ENCODE results near the gene SH2D6.
"Not testable (repeated sequence)": the region's sequence is repeated elsewhere in the genome, so short reads cannot be mapped to it uniquely, and the experiment has no call there.

Gene SH2D6

DNA sequence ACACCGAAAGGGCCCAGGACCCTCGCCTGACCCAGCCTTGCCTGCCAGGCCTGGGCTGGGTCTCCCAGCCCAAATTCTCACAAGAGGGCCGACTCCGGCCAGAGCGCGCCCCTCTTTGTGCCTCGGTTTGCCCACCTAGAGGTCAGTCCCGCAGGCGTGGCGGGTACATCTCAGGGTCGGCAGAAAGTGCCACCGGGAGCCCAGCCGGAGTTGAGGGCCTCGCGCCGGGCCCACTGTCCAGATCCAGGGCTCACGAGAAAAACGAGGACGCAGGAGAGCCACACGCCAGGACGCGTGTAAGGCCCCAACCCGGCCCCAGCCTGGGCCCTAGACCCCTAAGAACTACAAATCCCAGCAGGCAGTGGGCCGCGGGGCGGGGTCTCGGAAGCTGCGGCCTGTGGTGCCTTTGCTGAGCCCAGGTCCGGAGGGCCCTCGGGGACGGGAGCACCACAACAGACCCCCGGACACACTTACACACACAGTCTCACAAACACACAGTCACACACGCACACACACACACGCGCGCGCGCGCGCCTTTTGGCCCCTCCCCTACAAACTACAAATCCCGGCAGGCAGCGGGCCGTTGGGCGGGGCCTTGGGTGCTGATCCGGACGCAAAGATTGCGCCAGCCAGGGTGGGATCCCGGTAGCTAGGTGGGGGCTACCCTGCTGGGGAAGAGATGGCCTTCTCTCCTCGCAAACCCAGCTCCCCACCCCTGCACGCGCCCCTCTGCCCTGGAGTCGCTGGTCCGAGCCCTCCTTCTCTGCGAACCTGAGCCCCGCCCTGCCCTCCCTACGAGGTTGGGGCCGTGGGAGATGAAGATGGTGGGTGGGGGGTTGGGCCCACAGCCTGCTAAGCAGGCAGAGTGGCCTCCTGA lies at the start of gene SH2D6:
TSS of gene SH2D6 (plus strand) at position 583 of the 877 bp plus-strand sequence. CDS start 10,752 bp downstream, outside the sequence.
- H3K27me3 ChIP-seq (ENCODE audit: control insufficient read depth, insufficient read depth, low read length), result no peaks in the 10 kb centered on the region
- H3K4me3 ChIP-seq (ENCODE audit: low read length), result peak within 1 kb of the TSS; percentile 80
- H3K4me1 ChIP-seq (ENCODE audit: control insufficient read depth, insufficient read depth, low read length), result peaks cover 16% of the 10 kb centered on the region
- no peaks in the 10 kb centered on the region for H3K36me3 ChIP-seq (ENCODE audit: control insufficient read depth, insufficient read depth, low read length)
- peak within 1 kb of the TSS; percentile 86 for H3K9ac ChIP-seq (ENCODE audit: low read length)
- peak within 1 kb of the TSS; percentile 90 for H3K27ac ChIP-seq (ENCODE audit: low read depth, low read length)

DNA sequence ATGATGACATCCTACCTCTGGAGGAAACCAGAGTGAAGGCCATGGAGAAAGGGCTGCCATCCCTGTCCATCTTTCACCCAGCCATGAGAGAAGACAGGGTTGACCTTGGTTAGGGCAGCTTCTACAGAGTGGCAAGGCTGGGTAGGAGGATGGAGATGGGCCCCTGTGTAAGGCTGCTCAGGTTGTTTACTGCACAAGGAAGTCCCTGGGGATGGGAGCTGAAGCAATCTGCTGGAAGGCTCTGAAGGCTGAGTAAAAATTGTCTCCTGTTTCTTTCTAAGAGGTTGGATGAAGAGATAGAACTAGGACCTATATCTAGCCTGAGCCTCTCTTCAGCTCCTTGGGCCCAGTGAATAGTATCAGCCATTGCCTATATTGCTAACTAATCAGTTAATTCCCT lies 49.6 kb upstream of the SH2D6 start:
- Histone ChIP-seq H3K4me3 (ENCODE audit: low read length) (no peak overlapping the region), H3K4me1 (ENCODE audit: control insufficient read depth, insufficient read depth, low read length) (no peaks in the 10 kb centered on the region), H3K27me3 (ENCODE audit: control insufficient read depth, insufficient read depth, low read length) (no peaks in the 10 kb centered on the region), H3K9ac (ENCODE audit: low read length) (no peak overlapping the region), H3K36me3 (ENCODE audit: control insufficient read depth, insufficient read depth, low read length) (no peaks in the 10 kb centered on the region), H3K27ac (ENCODE audit: low read depth, low read length) (no peak overlapping the region)

DNA sequence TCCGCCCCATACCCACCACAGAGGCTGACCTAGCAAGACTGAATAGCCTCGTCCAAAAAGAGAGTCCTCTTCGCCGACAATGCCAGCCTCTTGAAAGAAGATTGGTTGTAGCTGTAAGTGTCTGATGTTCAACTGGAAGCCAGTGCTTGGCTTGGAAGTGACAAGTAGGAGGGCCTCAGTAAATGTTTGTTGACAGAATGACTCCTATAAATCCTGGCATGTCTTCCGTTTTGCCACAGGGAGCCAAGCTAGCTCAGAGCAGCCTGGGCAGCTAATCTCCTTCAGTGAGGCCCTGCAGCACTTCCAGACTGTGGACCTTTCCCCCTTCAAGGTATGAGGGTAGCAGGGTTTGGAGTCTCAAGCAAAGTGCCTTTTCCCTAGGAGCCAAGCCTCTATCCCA lies 49.0 kb upstream of the SH2D6 start:
- H3K36me3 ChIP-seq (ENCODE audit: control insufficient read depth, insufficient read depth, low read length), result no peaks in the 10 kb centered on the region

DNA sequence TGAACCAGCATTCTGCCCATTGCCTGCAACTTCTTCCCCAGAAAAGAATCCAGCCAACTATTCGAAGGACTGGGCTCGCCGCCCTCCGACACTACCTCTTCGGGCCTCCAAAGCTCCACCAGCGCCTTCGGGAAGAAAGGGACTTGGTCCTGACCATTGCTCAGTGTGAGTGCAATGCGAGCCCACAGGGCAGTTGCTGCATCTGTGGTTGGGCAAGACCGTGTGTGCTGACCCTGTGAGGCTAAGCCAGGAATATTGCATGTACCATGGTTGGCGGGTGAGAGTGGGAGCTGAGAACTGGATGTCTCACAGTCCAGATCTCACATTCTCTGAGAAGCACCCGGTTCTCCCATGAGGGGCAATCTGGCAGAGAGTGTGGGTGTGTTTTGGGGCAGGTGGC lies 47.5 kb upstream of the SH2D6 start:
- H3K27me3 ChIP-seq (ENCODE audit: control insufficient read depth, insufficient read depth, low read length), result no peaks in the 10 kb centered on the region
- no peaks in the 10 kb centered on the region for H3K36me3 ChIP-seq (ENCODE audit: control insufficient read depth, insufficient read depth, low read length)
- H3K27ac ChIP-seq (ENCODE audit: low read depth, low read length), result no peak overlapping the region
- no peaks in the 10 kb centered on the region for H3K4me1 ChIP-seq (ENCODE audit: control insufficient read depth, insufficient read depth, low read length)
- H3K4me3 ChIP-seq (ENCODE audit: low read length), result no peak overlapping the region
- H3K9ac ChIP-seq (ENCODE audit: low read length), result no peak overlapping the region

More for the DNA sequence above, 49.0 kb upstream of the SH2D6 start:
- no peak overlapping the region for H3K4me3 ChIP-seq (ENCODE audit: low read length)
- H3K4me1 ChIP-seq (ENCODE audit: control insufficient read depth, insufficient read depth, low read length), result no peaks in the 10 kb centered on the region
- no peak overlapping the region for H3K27ac ChIP-seq (ENCODE audit: low read depth, low read length)
- H3K27me3 ChIP-seq (ENCODE audit: control insufficient read depth, insufficient read depth, low read length), result no peaks in the 10 kb centered on the region
- H3K9ac ChIP-seq (ENCODE audit: low read length), result no peak overlapping the region

DNA sequence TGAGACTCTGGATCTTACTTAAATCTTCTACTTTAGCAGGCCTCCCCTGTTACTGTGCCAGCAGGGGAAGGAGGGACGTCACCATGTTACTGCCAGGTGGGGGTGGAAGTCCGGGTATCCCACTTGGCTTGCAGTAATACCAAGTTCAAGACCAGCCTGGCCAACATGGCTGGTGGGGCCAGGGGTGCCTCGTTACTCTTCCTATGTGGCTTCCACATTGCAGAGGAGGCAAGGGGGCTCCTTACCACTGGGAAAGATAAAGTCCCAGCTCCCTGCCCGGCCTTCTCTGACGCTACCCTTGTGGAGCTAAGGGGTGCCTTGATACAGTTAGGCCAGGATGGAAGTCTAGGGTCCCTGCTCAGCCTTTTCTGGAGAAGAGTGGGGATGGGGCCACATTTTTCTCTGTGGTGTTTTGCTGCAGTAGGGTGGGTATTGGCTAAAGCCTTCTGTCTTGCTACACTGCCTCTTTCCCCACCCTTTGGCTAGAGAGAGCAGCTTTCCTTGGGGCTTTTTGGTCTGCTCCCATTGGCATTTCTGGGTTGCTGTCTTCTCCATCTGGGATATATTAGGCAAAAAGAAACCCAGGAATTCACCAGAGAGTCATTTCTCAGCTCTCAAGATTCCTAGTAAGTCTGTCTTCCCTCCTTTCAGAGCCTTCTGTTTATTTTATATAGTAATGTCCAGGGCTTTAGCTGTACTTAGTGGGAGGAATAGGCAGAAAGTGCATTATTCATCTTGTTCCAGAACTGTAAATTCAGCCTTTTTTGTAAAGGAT lies 42.0 kb upstream of the SH2D6 start:
- no peaks in the 10 kb centered on the region for H3K4me1 ChIP-seq (ENCODE audit: control insufficient read depth, insufficient read depth, low read length)
- H3K9ac ChIP-seq (ENCODE audit: low read length), result no peak overlapping the region
- no peak overlapping the region for H3K27ac ChIP-seq (ENCODE audit: low read depth, low read length)
- H3K27me3 ChIP-seq (ENCODE audit: control insufficient read depth, insufficient read depth, low read length), result no peaks in the 10 kb centered on the region
- H3K36me3 ChIP-seq (ENCODE audit: control insufficient read depth, insufficient read depth, low read length), result peaks cover 2% of the 10 kb centered on the region
- H3K4me3 ChIP-seq (ENCODE audit: low read length), result no peak overlapping the region

DNA sequence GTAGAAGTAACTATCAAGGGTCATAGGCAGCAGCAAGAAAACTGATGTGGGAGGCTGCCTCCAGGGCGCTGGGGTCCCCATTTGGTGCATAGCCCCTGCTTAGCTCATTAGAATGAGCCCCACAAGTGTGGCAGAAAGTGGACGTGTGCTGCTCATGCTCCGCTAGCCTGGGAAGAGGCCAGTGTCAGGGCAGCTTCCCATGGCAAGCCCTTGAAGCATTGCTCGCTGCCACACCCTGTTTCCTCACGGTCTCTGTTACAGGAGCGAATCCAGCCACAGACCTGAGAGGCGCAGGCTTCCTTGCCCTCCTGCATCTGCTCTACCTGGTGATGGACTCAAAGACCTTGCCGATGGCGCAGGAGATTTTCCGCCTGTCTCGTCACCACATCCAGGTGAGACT lies 41.4 kb upstream of the SH2D6 start:
- Histone ChIP-seq H3K27ac (ENCODE audit: low read depth, low read length) (no peak overlapping the region), H3K27me3 (ENCODE audit: control insufficient read depth, insufficient read depth, low read length) (no peaks in the 10 kb centered on the region), H3K36me3 (ENCODE audit: control insufficient read depth, insufficient read depth, low read length) (peaks cover 2% of the 10 kb centered on the region), H3K4me3 (ENCODE audit: low read length) (no peak overlapping the region), H3K4me1 (ENCODE audit: control insufficient read depth, insufficient read depth, low read length) (no peaks in the 10 kb centered on the region), H3K9ac (ENCODE audit: low read length) (no peak overlapping the region)

DNA sequence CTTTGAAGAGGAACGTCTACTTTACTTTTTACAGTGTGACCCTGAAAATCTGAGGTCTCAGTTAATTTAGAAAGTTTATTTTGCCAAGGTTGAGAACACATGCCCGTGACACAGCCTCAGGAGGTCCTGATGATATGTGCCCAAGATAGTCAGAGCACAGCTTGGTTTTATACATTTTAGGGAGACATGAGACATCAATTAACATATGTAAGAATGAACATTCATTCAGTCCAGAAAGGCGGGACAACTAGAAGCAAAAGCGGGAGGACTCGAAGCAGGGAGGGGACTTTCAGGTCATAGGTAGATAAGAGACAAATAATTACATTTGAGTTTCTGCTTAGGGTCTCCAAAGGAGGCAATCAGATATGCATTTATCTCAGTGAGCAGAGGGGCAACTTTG lies 40.3 kb upstream of the SH2D6 start:
- H3K27ac ChIP-seq (ENCODE audit: low read depth, low read length), result no peak overlapping the region
- no peak overlapping the region for H3K4me3 ChIP-seq (ENCODE audit: low read length)
- H3K27me3 ChIP-seq (ENCODE audit: control insufficient read depth, insufficient read depth, low read length), result no peaks in the 10 kb centered on the region
- peaks cover 2% of the 10 kb centered on the region for H3K36me3 ChIP-seq (ENCODE audit: control insufficient read depth, insufficient read depth, low read length)
- no peak overlapping the region for H3K9ac ChIP-seq (ENCODE audit: low read length)
- H3K4me1 ChIP-seq (ENCODE audit: control insufficient read depth, insufficient read depth, low read length), result no peaks in the 10 kb centered on the region

DNA sequence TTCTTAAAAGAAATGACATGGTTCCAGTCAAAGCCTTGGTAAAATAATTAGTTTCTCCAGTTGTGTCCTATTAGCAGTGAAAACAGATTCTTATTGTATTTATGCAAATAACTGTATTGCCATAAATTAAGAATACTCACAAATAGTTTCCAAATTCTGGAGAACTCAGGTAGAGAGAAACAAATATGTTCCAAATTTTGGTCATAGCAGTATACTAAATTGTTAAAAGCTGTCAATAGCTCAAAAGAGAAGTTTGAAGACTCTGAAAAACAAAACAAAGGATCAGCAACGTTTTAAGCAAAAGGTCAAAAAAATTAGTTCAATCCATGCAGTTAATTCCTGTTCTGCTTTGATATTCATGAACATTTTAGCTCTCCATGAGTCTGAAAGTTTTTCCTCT lies 38.5 kb upstream of the SH2D6 start:
- H3K4me1 ChIP-seq (ENCODE audit: control insufficient read depth, insufficient read depth, low read length), result no peaks in the 10 kb centered on the region
- no peak overlapping the region for H3K27ac ChIP-seq (ENCODE audit: low read depth, low read length)
- no peaks in the 10 kb centered on the region for H3K27me3 ChIP-seq (ENCODE audit: control insufficient read depth, insufficient read depth, low read length)
- no peak overlapping the region for H3K4me3 ChIP-seq (ENCODE audit: low read length)
- peaks cover 2% of the 10 kb centered on the region for H3K36me3 ChIP-seq (ENCODE audit: control insufficient read depth, insufficient read depth, low read length)
- H3K9ac ChIP-seq (ENCODE audit: low read length), result no peak overlapping the region

DNA sequence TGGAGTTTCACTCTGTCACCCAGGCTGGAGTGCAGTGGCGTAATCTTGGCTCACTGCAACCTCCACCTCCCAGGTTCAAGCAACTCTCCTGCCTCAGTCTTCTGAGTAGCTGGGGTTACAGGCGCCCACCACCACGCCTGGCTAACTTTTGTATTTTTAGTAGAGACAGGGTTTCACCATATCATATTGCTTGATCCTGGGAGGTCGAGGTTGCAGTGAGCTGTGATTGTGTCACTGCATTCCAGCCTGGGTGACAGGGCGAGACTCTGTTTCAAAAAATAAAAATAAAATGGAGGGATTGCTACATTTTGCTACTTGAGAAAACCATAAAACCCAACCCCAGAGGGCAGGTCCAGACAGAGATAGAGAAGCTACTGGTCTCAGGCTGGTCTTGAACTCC lies 35.4 kb upstream of the SH2D6 start:
- not testable (repeated sequence) for H3K4me3 ChIP-seq (ENCODE audit: low read length); H3K9ac ChIP-seq (ENCODE audit: low read length); H3K27ac ChIP-seq (ENCODE audit: low read depth, low read length); H3K36me3 ChIP-seq (ENCODE audit: control insufficient read depth, insufficient read depth, low read length); H3K4me1 ChIP-seq (ENCODE audit: control insufficient read depth, insufficient read depth, low read length); H3K27me3 ChIP-seq (ENCODE audit: control insufficient read depth, insufficient read depth, low read length)

DNA sequence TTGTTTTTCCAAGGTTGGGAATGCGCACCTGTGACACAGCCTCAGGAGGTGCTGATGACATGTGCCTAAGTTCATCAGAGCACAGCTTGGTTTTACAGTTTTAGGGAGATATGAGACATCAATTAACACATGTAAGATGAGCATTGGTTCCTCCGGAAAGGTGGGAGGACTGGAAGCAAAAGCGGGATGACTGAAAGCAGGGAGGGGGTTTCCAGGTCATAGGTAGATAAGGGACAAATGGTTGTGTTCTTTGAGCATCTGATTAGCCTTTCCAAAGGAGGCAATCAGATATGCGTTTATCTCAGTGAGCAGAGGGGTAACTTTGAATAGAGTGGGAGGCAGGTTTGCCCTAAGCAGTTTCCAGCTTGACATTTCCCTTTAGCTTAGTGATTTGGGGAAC lies 34.7 kb upstream of the SH2D6 start:
- no peaks in the 10 kb centered on the region for H3K4me1 ChIP-seq (ENCODE audit: control insufficient read depth, insufficient read depth, low read length)
- H3K4me3 ChIP-seq (ENCODE audit: low read length), result no peak overlapping the region
- H3K27me3 ChIP-seq (ENCODE audit: control insufficient read depth, insufficient read depth, low read length), result no peaks in the 10 kb centered on the region
- peaks cover 2% of the 10 kb centered on the region for H3K36me3 ChIP-seq (ENCODE audit: control insufficient read depth, insufficient read depth, low read length)
- H3K27ac ChIP-seq (ENCODE audit: low read depth, low read length), result no peak overlapping the region
- H3K9ac ChIP-seq (ENCODE audit: low read length), result no peak overlapping the region

DNA sequence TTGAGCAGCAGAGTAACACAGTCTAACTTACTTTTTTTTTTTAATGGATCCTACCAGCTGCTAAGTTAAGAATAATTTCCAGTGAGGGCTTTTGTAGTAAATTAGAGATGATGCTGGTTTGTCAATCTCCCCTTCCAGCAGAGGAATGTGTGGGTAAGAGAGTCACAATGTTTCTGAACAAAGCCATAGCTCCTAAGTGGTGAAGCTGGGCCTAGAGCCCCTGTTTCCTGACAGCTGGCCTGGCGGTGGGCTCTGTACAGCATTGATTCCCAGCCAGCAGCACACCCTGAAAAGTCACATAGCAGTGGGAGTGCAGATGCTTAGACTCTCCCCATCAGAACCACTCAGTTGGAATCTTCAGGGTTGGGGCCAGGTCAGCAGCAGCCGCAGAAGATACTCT lies 32.8 kb upstream of the SH2D6 start:
- Histone ChIP-seq H3K27ac (ENCODE audit: low read depth, low read length) (no peak overlapping the region), H3K36me3 (ENCODE audit: control insufficient read depth, insufficient read depth, low read length) (peaks cover 4% of the 10 kb centered on the region), H3K9ac (ENCODE audit: low read length) (no peak overlapping the region), H3K4me1 (ENCODE audit: control insufficient read depth, insufficient read depth, low read length) (no peaks in the 10 kb centered on the region), H3K27me3 (ENCODE audit: control insufficient read depth, insufficient read depth, low read length) (no peaks in the 10 kb centered on the region), H3K4me3 (ENCODE audit: low read length) (no peak overlapping the region)

DNA sequence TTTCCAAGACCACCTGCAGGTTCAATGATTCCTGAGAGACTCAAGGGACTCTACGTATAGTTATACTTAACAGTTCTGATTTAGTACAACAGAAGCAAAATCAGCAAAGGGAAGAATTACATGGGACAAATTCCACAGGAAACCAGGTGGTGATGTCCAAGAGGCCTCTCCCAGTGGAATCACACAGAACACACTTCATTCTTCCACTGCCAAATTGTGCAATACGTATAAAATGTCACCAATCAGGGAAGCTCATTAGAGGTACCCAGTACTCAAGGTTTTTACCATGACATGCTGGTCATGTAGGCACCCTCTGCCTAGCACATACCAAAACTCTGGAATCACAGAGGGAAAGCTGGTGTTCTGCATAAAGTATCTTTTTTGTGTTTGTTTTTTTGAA lies 30.8 kb upstream of the SH2D6 start:
- Histone ChIP-seq H3K9ac (ENCODE audit: low read length) (no peak overlapping the region), H3K36me3 (ENCODE audit: control insufficient read depth, insufficient read depth, low read length) (peaks cover 8% of the 10 kb centered on the region), H3K4me3 (ENCODE audit: low read length) (no peak overlapping the region), H3K27me3 (ENCODE audit: control insufficient read depth, insufficient read depth, low read length) (no peaks in the 10 kb centered on the region), H3K27ac (ENCODE audit: low read depth, low read length) (no peak overlapping the region), H3K4me1 (ENCODE audit: control insufficient read depth, insufficient read depth, low read length) (no peaks in the 10 kb centered on the region)
